DOHH2 (cell line): ENCODE measurements around the gene IFT122.

Experiments used
- H3F3A ChIP-seq: fragments of 200-600 bp; sonication (generic), shearing (Covaris generic); 2 replicates; pipeline ENCODE4 v1.6.0; 2016; ENCODE audit warnings: antibody characterized with exemption, mild to moderate bottlenecking; ENCODE audit not compliant: control insufficient read depth, insufficient read depth
- H3K27ac ChIP-seq: fragments of 200-600 bp; sonication (generic); 2 replicates; pipeline ENCODE4 v1.5.1; 2014; ENCODE audit warnings: low read depth, mild to moderate bottlenecking, low read length, moderate library complexity
- H3K27me3 ChIP-seq: fragments of 200-600 bp; sonication (generic); 2 replicates; pipeline ENCODE4 v1.6.1; 2014; ENCODE audit warnings: mild to moderate bottlenecking, low read length, mixed read lengths; ENCODE audit not compliant: control insufficient read depth
- H3K36me3 ChIP-seq: fragments of 200-600 bp; sonication (generic); 2 replicates; pipeline ENCODE4 v1.6.1; 2014; ENCODE audit warnings: mild to moderate bottlenecking, low read length, moderate library complexity, mixed read lengths; ENCODE audit not compliant: control insufficient read depth
- H3K4me1 ChIP-seq: fragments of 200-600 bp; sonication (generic); 2 replicates; pipeline ENCODE4 v1.6.1; 2014; ENCODE audit warnings: mild to moderate bottlenecking, low read length, mixed read lengths; ENCODE audit not compliant: control insufficient read depth
- H3K4me2 ChIP-seq: fragments of 200-600 bp; sonication (generic); 2 replicates; pipeline ENCODE4 v1.6.0; 2014; ENCODE audit warnings: mild to moderate bottlenecking, low read length, moderate library complexity
- H3K4me3 ChIP-seq: fragments of 200-600 bp; sonication (generic); 2 replicates; pipeline ENCODE4 v1.5.1; 2014; ENCODE audit warnings: mild to moderate bottlenecking, low read length, mixed read lengths
- H3K79me2 ChIP-seq: fragments of 200-600 bp; sonication (generic); 2 replicates; pipeline ENCODE4 v1.6.1; 2014; ENCODE audit warnings: mild to moderate bottlenecking, low read length, mixed read lengths; ENCODE audit not compliant: control insufficient read depth
- H3K9me2 ChIP-seq: fragments of 200-600 bp; sonication (generic); replicated peaks from 2 replicates; pipeline ENCODE4 v1.6.1; 2014; ENCODE audit warnings: mild to moderate bottlenecking, low read length, mixed read lengths; ENCODE audit not compliant: control insufficient read depth
- H3K9me3 ChIP-seq: fragments of 200-600 bp; sonication (generic); 2 replicates; pipeline ENCODE4 v1.6.1; 2014; ENCODE audit warnings: antibody characterized with exemption, low read length, mixed read lengths; ENCODE audit not compliant: control insufficient read depth, insufficient read depth
- H4K20me1 ChIP-seq: fragments of 200-600 bp; sonication (generic); 2 replicates; pipeline ENCODE4 v1.6.0; 2014; ENCODE audit warnings: low read depth, mild to moderate bottlenecking, antibody characterized with exemption, low read length, moderate library complexity; ENCODE audit not compliant: control insufficient read depth, insufficient read depth
- CTCF ChIP-seq: fragments of 200-600 bp; sonication (generic); IDR thresholded peaks from one replicate; pipeline ENCODE4 v1.5.1; 2014; ENCODE audit warnings: antibody characterized with exemption, mild to moderate bottlenecking, low read depth, low read length; ENCODE audit not compliant: poor library complexity, severe bottlenecking
- EZH2phosphoT487 ChIP-seq: fragments of 200-600 bp; sonication (generic); IDR thresholded peaks from 2 replicates; pipeline ENCODE4 v1.6.1; 2017; ENCODE audit warnings: borderline replicate concordance, mild to moderate bottlenecking, antibody characterized with exemption, low read length, moderate library complexity, mixed read lengths

The IFT122 gene

DNA sequence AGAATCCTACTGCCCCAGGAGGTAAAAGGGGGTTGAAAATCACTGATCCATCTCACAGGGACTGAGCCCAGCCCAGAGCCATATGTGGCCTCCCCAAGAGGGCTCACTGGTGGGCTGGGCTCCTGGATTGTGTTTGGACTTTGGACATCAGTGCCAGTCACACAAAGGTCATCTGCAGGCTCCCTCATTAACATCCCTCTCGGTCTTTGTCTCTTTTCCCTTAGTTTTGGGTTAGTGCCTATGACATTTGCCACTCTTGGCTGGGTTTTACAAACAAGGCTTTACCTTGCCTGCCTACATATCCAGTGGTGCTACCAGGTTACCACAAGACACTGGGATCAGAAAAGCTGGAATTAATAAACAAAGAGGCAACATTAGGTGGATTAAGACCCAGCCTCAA is 27.9 kb downstream of the IFT122 start:
- TF ChIP-seq EZH2phosphoT487: no peak
- TF ChIP-seq CTCF: no peak
- Histone ChIP-seq H3K27me3 (no peaks in the 10 kb centered on the region), H3K79me2 (no peaks in the 10 kb centered on the region), H3K27ac (no peak overlapping the region), H3F3A (no peaks in the 10 kb centered on the region), H3K9me2 (no peaks in the 10 kb centered on the region), H3K9me3 (no peaks in the 10 kb centered on the region), H3K4me2 (no peak overlapping the region), H3K4me1 (peaks cover 6% of the 10 kb centered on the region; the same call in 1 of the 2 replicates), H3K4me3 (no peak overlapping the region), H3K36me3 (no peaks in the 10 kb centered on the region), H4K20me1 (no peaks in the 10 kb centered on the region)

- Histone ChIP-seq H4K20me1 (no peaks in the 10 kb centered on the region), H3K79me2 (no peaks in the 10 kb centered on the region), H3F3A (no peaks in the 10 kb centered on the region), H3K4me1 (peaks cover 6% of the 10 kb centered on the region; the same call in 1 of the 2 replicates), H3K4me3 (no peak overlapping the region), H3K9me2 (no peaks in the 10 kb centered on the region), H3K4me2 (no peak overlapping the region), H3K27ac (no peak overlapping the region), H3K36me3 (no peaks in the 10 kb centered on the region), H3K9me3 (no peaks in the 10 kb centered on the region), H3K27me3 (no peaks in the 10 kb centered on the region)
- no peak for TF ChIP-seq EZH2phosphoT487
- TF ChIP-seq CTCF: no peak
These were observed 29.0 kb downstream of the IFT122 start for GRCh38 chr3:129469026-129469425.

DNA sequence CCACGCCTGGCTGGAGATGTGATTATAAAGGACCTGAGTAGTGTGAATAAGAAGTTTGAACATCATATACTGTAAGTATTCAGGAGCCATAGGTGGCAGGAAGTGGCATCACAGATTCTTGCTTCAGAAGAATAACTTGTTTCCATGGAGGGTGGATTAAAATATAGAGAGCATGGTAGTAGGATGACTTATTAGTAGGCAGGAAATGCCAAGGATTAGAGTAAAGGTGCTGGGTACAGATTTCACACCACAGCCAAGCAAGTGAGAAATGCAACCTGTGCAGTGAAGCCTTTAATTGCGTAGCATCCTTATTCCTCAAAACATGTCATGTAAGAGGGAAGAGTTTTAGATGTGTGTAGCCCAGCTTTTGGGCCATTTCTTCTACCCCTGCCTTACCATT is 30.8 kb downstream of the IFT122 start:
- TF ChIP-seq CTCF (no peak), EZH2phosphoT487 (no peak)
- no peaks in the 10 kb centered on the region for H3K36me3 ChIP-seq
- no peaks in the 10 kb centered on the region for H3K9me2 ChIP-seq
- no peak overlapping the region for H3K4me2 ChIP-seq
- H3K9me3 ChIP-seq: no peaks in the 10 kb centered on the region
- peaks cover 19% of the 10 kb centered on the region for H3K4me1 ChIP-seq
- no peak overlapping the region for H3K4me3 ChIP-seq
- no peak overlapping the region for H3K27ac ChIP-seq
- H3F3A ChIP-seq: no peaks in the 10 kb centered on the region
- H3K79me2 ChIP-seq: no peaks in the 10 kb centered on the region
- no peaks in the 10 kb centered on the region for H3K27me3 ChIP-seq
- H4K20me1 ChIP-seq: no peaks in the 10 kb centered on the region

DNA sequence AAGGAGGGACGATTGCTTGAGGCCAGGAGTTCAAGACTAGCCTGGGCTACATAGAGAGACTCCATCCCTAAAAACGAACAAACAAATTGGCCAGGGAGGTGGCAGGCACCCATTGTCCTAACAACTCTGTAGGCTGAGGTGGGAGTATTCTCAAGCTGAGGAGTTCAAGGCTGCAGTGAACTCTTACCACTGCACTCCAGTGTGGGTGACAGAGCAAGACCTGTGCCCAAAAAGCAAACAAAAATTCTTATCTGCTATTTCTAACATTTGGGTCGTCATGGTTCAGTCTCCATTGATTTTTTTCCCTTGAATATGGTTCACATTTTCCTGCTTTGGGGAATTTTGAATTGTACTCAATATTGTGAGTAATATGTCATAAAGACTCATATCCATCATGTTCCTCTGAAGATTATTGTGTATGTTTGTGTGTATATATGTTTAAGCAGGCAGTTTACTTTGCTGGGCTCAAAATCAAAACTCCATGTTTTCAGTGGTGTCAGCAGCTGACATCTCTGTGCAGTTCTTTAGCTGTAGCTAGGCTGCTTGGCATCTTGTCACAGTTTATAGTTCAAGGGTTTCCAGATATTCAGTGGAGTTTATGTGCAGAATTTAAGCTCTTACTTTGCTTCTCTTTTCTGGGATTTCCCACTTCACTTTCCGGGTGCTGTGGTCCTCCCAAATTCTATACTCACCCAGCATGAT is 33.2 kb downstream of the IFT122 start:
- Histone ChIP-seq H3K9me2 (no peaks in the 10 kb centered on the region), H3K27me3 (no peaks in the 10 kb centered on the region), H3K36me3 (peaks cover 15% of the 10 kb centered on the region), H3K4me1 (peaks cover 19% of the 10 kb centered on the region), H3K4me3 (no peak overlapping the region), H4K20me1 (no peaks in the 10 kb centered on the region), H3K9me3 (no peaks in the 10 kb centered on the region), H3K79me2 (no peaks in the 10 kb centered on the region), H3F3A (no peaks in the 10 kb centered on the region), H3K27ac (no peak overlapping the region), H3K4me2 (no peak overlapping the region)
- TF ChIP-seq CTCF: no peak
- TF ChIP-seq EZH2phosphoT487: no peak
